Esophagus muscularis mucosa (tissue), 3 donors: ENCODE data around the gene DNASE1L2.

Experiments
- CTCF ChIP-seq, 3 experiments: fragments of 200-600 bp in 2 of 3; fragments of 450-650 bp in 1 of 3; sonication (generic) in 2 of 3; IDR thresholded peaks; one replicate each; pipeline ENCODE4 v1.5.1; 2017 to 2019; ENCODE audit warnings: antibody characterized with exemption in 3 of 3, mild to moderate bottlenecking in 2 of 3, moderate library complexity in 1 of 3
- POLR2AphosphoS5 ChIP-seq, 2 donors: sonication (generic); formaldehyde crosslinking; IDR thresholded peaks; one replicate each; pipeline ENCODE4 v1.6.1; 2017; ENCODE audit warnings: antibody characterized with exemption in 2 of 2

GRCh38 chr16:2194852-2195321 lies 41.4 kb upstream of the DNASE1L2 start:
- peak in 2 of 3 experiments; percentile 13 to 37 for TF ChIP-seq CTCF (IDR thresholded peaks at IDR 0.05)
- TF ChIP-seq POLR2AphosphoS5 (IDR thresholded peaks at IDR 0.05) = no peak
